Measurements from ENCODE around the gene CPNE4.

DNA sequence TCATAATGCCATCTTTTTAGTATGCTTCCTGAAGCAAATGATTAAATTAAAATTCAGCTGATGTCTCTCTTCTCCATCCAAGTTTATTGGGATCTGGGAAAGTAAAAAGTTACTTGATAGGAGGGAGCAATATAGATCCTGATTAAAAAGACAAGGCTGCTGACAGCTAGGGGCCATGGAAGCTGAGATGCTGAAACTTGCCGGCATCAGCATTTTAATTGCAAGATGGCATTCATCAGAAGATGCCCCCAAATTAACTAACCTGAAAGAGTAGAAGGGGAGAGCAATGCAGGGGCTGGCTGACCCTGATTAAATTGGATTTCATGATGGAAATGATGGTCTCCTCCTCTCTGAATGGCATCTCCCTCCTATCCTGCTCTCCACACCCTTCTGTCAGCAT, 31.1 kb downstream of the CPNE4 start:
- TF ChIP-seq YY1 (IDR thresholded peaks at IDR 0.05; ENCODE audit: insufficient read depth, insufficient read length) = no peak
- TF ChIP-seq ZNF274 (IDR thresholded peaks at IDR 0.05; ENCODE audit: low read depth, low read length) = no peak
